Keratinocyte (primary cell): Measurements from ENCODE around the gene GRK6.

Experiments used
- CTCF ChIP-seq, 3 experiments: IDR thresholded peaks in 1 of 3; conservative IDR thresholded peaks in 1 of 3; optimal IDR thresholded peaks in 1 of 3; 2 replicates in 2 of 3; 3 replicates in 1 of 3; pipeline versions ENCODE3 to v1.5.1; 2011; ENCODE audit warnings: low read length in 3 of 3, mild to moderate bottlenecking in 3 of 3, moderate library complexity in 2 of 3, control low read depth in 1 of 3, inconsistent platforms in 1 of 3; ENCODE audit not compliant: insufficient read depth in 2 of 3; ENCODE audit errors: extremely low read depth in 1 of 3
- EZH2 ChIP-seq: IDR thresholded peaks from one replicate; pipeline ENCODE4 v1.6.1; 2012; ENCODE audit warnings: inconsistent platforms, mild to moderate bottlenecking, low read length, moderate library complexity

- TF ChIP-seq EZH2: no peak
- TF ChIP-seq CTCF (optimal IDR thresholded peaks at IDR 0.05 in 1 of 3, IDR thresholded peaks at IDR 0.05 in 1 of 3, conservative IDR thresholded peaks at IDR 0.05 in 1 of 3; ENCODE audit: extremely low read depth in 1 of 3, insufficient read depth in 2 of 3, low read length in 3 of 3): no peak
These were observed 61.5 kb downstream of the GRK6 start for GRCh38 chr5:177487975-177488374.
